SK-N-SH (cell line): ENCODE measurements around the gene LAMA4.

ENCODE experiments used
- EZH2phosphoT487 ChIP-seq: fragments of 200-600 bp; sonication (generic); IDR thresholded peaks from 2 replicates; pipeline ENCODE4 v1.6.1; 2017; ENCODE audit warnings: low read depth, mixed run types, mild to moderate bottlenecking, antibody characterized with exemption, moderate library complexity, borderline replicate concordance
- NRF1 ChIP-seq: IDR thresholded peaks from 2 replicates; pipeline ENCODE4 v1.6.1; 2012; ENCODE audit warnings: low read depth, mild to moderate bottlenecking, low read length
- RAD21 ChIP-seq: IDR thresholded peaks from 2 replicates; pipeline ENCODE4 v1.6.1; 2012; ENCODE audit warnings: mild to moderate bottlenecking, low read length
- TF ChIP-seq, protein P1 (sequence below): fragments of 200-600 bp; sonication (generic); IDR thresholded peaks from 2 replicates; pipeline ENCODE4 v1.6.1; 2017; ENCODE audit warnings: antibody characterized with exemption, mild to moderate bottlenecking, moderate library complexity
- TF ChIP-seq, protein P2 (sequence below): IDR thresholded peaks from 2 replicates; pipeline ENCODE4 v1.4.0; 2012; ENCODE audit warnings: low read depth, borderline replicate concordance
- TF ChIP-seq, protein P3 (sequence below): IDR thresholded peaks from 2 replicates; pipeline ENCODE4 v1.4.0; 2012; ENCODE audit warnings: low read depth, borderline replicate concordance

DNA sequence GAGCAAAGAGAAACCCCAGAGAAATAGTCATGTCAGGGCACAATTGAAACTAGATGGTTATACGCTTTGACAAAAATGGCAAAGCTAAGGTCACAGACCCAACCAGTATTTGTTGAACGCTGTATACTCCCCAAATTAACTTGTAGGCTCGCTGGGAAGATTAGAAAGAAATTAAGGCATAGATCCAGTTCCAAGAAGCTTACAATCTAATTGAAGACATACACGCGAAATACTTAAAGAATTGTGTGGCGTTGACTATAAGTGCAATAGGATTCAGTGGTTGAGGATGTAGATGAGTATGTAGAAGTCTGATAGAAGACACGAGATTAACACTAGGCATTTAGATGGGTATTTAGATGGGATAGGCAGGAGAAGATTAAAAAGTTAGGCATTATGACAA lies 166.5 kb downstream of the LAMA4 start:
- TF ChIP-seq, protein P1, sequence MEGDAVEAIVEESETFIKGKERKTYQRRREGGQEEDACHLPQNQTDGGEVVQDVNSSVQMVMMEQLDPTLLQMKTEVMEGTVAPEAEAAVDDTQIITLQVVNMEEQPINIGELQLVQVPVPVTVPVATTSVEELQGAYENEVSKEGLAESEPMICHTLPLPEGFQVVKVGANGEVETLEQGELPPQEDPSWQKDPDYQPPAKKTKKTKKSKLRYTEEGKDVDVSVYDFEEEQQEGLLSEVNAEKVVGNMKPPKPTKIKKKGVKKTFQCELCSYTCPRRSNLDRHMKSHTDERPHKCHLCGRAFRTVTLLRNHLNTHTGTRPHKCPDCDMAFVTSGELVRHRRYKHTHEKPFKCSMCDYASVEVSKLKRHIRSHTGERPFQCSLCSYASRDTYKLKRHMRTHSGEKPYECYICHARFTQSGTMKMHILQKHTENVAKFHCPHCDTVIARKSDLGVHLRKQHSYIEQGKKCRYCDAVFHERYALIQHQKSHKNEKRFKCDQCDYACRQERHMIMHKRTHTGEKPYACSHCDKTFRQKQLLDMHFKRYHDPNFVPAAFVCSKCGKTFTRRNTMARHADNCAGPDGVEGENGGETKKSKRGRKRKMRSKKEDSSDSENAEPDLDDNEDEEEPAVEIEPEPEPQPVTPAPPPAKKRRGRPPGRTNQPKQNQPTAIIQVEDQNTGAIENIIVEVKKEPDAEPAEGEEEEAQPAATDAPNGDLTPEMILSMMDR: no peak
- TF ChIP-seq, protein P2, sequence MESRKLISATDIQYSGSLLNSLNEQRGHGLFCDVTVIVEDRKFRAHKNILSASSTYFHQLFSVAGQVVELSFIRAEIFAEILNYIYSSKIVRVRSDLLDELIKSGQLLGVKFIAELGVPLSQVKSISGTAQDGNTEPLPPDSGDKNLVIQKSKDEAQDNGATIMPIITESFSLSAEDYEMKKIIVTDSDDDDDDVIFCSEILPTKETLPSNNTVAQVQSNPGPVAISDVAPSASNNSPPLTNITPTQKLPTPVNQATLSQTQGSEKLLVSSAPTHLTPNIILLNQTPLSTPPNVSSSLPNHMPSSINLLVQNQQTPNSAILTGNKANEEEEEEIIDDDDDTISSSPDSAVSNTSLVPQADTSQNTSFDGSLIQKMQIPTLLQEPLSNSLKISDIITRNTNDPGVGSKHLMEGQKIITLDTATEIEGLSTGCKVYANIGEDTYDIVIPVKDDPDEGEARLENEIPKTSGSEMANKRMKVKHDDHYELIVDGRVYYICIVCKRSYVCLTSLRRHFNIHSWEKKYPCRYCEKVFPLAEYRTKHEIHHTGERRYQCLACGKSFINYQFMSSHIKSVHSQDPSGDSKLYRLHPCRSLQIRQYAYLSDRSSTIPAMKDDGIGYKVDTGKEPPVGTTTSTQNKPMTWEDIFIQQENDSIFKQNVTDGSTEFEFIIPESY: no peak
- TF ChIP-seq, protein P3, sequence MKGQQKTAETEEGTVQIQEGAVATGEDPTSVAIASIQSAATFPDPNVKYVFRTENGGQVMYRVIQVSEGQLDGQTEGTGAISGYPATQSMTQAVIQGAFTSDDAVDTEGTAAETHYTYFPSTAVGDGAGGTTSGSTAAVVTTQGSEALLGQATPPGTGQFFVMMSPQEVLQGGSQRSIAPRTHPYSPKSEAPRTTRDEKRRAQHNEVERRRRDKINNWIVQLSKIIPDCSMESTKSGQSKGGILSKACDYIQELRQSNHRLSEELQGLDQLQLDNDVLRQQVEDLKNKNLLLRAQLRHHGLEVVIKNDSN: no peak
- TF ChIP-seq RAD21 (no peak), NRF1 (no peak), EZH2phosphoT487 (no peak)
